Fibroblast of peridontal ligament (primary cell): ENCODE measurements around the gene SVEP1.
"Not testable (repeated sequence)": the region's sequence is repeated elsewhere in the genome, so short reads cannot be mapped to it uniquely, and the experiment has no call there.

Source experiments
- DNase-seq: peaks from one replicate; pipeline ENCODE4 v3.0.0-alpha.2; 2010; ENCODE audit errors: extremely low read depth

The SVEP1 gene

DNA sequence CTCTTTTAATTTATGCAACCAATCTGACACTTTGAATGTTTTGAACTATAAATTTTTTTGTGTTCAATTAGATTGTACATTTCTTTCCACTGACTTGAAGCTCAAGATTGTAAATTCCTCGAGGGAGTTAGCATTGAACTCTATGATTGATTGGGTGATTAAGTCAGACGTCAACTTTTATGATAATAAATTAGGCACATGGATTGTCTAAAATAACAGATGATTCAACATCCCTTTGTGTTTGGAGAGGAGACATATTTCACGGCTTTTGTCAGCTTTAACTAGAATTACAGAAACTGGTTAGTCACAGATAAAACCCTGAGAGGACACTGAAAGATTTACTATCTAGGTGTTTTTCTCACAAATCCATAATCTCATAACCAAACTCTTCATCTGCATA is 209.2 kb downstream of the SVEP1 start:
- peak; percentile 14 for DNase-seq

DNA sequence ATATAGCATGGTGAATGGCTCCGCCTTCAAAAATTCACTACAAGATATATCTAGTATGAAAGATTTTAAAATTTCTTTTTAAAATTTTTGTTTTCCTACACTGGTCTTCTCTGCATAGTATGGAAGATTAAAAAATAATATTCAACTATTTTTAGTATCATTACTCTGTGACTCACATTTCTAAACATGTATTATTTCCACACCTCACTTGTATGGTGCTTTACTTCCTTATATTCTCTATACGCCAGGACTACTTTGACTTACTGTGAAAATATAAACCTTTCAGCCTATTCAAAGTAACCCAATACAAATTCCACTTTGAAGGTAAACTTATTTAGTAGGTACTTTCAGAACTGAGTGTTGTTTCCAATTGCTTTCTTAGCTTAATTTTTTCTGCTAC is 215.1 kb downstream of the SVEP1 start:
- no peak for DNase-seq

DNA sequence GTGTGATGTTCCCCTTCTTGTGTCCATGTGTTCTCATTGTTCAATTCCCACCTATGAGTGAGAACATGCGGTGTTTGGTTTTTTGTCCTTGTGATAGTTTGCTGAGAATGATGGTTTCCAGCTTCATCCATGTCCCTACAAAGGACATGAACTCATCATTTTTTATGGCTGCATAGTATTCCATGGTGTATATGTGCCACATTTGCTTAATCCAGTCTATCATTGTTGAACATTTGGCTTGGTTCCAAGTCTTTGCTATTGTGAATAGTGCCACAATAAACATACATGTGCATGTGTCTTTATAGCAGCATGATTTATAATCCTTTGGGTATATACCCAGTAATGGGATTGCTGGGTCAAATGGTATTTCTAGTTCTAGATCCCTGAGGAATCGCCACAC is 220.5 kb downstream of the SVEP1 start:
- DNase-seq: not testable (repeated sequence)

DNA sequence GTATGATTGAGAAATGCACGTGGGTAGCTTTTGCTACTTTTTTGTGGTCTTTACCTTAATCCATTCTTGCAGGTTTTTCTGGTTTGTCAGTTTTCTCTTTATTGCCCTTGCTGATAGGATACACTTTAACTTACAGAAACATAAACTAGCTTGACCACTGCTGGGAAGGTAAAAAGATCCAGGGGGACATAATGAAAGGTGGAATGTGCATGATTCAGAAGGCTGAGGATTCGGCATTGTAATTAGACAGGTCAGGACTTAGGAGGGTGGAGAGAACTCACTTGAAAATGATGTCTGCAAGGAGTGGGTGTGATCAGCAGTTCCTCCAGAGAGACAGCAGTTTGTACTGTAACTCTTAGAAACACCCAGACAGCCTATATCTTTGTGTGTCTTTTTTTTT is 222.0 kb downstream of the SVEP1 start:
- DNase-seq: no peak

DNA sequence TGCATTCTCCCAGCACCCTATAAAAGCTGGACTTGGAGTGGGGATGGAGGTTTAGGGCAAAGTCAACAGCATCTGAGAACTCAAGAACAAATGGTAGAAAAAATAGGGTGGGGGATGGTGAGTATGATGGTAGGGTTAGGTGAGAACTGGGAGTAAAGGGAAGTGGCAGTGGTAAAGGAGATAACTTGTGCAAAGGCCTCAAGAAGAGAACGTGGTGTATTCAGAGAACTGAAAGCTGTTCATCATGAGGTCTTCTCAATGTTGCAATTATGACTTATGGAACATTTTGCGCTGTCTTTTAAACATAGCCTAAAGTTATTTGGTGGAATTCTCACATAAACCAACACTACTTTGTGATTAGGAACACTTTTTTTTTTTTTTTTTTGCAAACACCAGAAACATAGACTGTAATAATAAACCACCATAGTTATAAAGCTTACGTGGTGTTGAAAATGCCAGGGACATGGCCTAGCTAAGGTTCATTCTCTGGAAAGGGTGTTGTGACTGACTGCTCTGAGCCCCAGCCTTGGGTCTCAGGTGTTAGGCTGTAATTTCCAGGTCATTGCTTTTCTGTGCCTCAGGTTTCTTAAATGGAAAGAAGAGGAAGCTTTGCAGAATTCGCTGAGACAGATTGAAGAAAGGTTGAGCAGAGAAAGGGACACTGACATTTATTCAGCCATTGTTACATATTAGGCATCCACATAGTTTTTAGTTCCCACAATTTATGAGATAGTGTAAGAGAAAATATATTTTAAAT is 222.7 kb downstream of the SVEP1 start:
- DNase-seq: no peak

DNA sequence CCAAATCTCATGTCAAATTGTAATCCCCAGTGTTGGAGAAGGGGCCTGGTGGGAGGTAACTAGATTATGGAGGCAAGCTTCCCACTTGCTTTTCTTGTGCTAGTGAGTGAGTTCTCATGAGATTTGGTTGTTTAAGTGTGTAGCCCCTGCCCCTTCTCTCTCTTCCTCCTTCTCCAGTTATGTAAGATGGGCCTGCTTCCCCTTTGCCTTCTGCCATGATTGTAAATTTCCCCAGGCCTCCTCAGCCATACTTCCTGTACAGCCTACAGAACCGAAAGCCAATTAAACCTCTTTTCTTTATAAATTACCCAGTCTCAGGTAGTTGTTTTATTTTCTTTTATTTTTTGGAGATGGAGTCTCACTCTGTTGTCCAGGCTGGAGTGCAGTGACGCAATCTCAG is 223.6 kb downstream of the SVEP1 start:
- no peak for DNase-seq

DNA sequence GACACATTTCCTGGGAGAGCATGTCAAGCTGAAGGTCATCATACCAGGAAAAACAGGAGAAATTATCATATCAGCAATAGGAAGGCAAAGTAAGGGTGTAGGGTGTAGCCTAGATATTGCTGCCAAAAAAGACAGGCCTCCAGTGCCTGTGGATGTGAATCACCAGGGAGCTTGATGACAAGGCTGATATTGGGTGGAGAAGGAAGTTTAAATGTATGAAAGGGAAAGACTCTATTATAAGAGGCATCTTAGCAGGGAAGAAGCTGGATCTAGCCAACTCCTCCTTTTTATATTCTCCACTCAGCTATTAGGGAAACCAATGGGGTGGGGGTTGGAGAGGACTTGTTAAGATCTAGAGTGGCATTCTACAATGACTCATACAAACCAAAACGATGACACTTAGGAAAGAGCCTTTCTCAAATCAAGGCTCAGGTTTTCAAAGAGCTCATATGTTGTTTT is 228.5 kb downstream of the SVEP1 start:
- peak; percentile 88 for DNase-seq

DNA sequence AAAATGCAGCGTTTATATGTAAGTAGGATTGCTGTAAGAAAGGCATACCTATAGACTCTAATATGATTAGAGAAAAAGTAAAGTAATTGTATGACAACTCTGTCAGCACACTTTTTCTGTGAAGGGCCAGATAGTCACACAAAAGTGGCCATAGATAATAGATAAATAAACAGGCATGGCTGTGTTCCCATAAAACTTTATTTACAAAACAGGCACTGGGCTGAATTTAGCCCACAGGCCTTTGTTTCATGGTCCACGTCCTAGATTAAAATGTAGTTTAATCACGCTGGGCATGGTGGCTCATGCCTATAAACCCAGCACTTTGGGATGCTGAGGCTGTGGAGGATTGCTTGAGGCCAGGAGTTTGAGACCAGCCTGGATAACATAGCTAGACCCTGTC is 233.2 kb downstream of the SVEP1 start:
- DNase-seq: no peak

DNA sequence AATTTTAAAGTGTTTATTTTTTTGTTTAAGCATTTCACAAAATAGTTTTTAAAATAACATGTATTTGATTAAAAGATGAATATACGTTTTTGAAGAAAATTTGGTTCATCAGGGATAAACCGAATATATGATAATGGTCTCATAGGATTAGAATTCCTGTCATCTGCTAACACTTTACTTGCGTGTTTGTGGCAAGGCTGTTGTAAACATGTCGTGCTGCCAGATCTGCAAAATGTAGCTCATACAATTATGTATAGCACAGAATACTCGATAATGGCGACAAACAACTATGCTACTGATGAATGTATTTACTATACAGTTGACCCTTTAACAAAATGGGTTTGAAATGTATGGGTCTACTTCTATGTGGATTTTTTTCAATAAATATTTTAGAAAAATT is 234.7 kb downstream of the SVEP1 start:
- peak; percentile 63 for DNase-seq

DNA sequence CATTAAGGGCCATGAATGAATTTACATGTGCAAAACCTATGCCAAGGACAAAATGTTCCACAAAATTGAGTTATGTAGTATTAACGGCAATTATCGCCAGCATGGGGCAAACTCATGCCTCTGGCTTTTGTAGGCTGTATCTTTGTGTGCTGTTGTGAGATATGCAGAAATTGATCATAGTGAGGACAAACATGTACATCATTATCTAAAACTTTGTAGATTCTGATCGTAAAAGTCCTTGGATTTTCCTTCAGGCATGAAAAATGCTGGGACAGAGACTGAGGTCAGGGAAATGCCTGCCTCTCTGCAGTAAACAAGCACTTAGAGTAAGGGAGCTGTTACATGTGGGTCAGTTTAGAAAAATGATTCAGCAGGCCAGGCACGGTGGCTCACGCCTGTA is 236.0 kb downstream of the SVEP1 start:
- no peak for DNase-seq

DNA sequence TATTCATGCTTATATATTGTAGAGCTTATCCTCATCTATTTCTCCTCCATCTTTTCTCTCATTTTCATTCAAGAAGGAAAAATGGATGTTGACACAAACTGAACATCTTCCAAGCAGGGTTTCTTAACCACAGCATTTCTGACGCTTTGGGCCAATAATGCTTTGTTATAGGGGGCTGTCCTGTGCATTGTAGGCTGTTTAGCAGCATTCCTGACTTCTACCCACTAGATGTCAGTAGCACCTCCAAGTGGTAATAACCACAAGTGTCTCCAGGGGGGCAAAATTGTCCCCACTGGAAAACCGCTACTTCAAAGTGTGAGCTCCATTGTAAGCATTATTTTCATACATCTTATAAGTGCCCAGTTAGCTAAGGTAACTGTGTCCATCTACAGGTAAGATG is 239.2 kb downstream of the SVEP1 start:
- no peak for DNase-seq

DNA sequence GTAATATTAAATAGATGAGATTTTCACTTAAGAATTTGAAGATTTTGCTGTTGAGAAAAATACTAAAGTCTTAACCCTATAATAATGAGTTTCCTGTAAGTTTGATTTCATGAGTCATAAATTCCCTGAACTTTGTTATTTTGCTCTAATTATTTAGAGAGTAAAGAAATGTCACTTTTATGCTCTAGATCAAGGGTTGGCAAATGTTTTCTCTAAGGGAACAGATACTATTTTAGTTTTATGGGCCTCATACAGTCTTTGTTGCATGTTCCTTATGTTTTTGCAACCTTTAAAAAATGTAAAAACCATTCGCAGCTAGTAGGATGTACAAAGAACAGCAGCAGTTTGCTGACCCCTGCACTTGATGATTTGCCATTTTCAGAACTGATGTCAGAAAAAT is 241.4 kb downstream of the SVEP1 start:
- DNase-seq: peak; percentile 25

DNA sequence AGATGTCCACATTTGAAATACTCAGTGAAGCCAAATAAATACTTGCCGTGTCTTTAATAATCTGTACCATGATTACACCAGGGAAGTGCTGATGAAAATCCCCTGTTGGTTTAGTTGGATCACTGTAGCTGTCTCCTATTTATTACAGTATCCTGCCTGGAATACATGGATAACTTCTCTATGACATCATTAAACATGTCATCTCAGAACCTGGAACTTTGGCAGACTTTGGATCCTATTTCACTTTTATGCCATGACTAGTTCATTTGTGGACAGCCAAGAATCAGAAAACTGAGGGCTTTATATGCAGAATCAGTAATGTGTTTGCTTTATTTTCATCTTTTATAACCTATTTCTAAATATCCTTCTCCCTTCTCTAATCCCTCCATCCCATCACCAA is 241.8 kb downstream of the SVEP1 start, which contains the start of gene TXNDC8:
Gene TXNDC8 (minus strand): TSS at position 137 of the 400 bp plus-strand sequence.
- DNase-seq: peak; percentile 79

DNA sequence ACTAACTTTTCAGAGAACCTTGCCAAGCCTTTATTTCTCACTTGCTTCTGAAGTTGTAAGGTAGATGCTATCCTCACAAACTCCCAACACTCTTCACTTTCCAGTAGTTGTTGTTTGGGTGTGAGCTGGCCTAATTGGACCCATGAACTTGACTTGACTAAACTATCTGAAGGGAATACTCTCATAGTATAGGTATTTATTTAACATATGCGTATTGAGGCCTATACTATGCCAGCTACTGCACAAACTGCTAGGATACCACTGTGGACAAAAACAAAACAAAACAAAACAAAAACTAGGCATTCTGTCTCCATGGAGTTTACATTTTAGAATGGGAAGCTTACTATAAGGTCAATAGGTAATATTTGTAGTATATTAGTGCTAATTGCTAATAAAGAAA is 243.2 kb downstream of the SVEP1 start:
- DNase-seq: no peak

DNA sequence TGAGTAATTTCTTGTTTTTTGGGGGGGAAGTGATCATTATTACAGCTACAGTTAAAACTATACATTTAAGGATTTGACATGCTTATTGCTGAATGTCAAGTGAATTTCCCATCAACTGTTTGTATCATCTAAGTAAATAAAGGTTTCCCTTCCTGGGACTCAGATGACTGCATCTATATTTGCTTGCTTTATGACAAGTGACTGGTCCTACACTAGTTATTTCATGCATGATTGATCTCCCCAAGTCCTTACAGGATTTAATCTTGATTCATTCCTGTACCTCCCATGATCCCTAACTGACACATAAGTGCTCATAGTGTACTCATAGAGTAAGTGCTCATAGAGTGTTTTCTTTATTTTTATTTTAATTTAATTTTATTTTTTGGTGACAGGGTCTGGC is 244.7 kb downstream of the SVEP1 start:
- no peak for DNase-seq

DNA sequence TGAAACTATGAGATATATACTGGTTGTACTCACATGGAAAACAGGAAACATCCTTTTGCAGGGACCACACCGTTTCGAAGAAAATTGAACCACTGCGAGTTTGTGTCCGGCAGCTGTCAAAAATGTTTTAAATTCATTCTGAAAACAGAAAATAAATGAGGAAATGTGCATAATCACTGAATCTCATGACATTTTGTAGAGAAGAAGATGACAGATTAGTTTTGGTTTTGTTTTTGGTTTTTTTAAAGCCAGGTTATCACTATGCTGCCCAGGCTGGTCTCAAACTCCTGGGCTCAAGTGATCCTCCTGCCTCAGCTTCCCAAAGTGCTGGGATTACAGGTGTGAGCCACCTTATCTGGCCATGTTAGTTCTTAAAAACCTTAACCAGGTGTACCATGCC is 245.4 kb downstream of the SVEP1 start:
- no peak for DNase-seq

DNA sequence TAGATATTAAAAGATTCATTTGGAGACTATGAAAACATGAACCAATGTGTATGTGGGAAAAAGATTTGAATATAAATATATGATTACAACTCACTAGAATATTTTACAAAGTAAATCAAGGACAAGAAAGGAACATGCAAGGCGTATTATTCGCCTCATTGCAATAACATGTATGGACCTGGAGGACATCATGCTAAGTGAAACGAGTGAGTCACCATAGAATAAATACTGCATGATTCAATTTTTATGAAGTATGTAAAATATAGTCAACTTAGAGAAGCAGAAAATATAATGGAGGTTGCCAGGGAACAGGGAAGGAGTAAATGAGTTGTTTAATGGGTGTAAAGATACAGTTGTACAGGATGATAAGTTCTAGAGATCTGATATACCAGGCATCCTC is 246.8 kb downstream of the SVEP1 start:
- no peak for DNase-seq

DNA sequence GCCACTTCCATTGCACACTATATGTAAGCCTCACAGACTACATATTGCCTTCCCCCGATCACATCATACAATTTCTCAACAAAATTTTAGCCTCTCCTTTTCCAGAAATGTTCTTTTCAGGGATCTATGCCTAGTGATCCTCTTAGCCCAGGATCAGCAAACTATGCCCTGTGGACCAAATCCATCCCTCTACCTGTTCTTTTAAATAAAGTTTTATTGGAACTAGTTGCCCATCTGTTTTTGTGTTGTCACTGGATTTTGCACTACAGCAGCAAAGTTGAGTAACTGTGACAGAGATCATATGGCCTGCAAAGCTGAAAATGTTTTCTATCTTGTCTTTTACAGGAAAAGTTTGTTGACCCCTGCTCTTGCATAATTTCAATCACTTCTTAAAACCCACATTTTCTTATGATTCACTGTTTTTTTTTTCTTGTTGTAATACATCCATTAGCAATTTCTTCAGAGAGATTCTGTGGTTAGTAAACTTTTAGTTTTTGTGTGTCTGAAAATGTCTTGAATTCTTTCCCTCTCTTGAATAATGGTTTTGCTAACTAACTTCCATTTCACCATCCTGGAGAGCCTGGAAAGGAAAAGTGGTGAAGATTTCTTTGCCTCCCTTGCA is 248.9 kb downstream of the SVEP1 start:
- peak; percentile 67 for DNase-seq

DNA sequence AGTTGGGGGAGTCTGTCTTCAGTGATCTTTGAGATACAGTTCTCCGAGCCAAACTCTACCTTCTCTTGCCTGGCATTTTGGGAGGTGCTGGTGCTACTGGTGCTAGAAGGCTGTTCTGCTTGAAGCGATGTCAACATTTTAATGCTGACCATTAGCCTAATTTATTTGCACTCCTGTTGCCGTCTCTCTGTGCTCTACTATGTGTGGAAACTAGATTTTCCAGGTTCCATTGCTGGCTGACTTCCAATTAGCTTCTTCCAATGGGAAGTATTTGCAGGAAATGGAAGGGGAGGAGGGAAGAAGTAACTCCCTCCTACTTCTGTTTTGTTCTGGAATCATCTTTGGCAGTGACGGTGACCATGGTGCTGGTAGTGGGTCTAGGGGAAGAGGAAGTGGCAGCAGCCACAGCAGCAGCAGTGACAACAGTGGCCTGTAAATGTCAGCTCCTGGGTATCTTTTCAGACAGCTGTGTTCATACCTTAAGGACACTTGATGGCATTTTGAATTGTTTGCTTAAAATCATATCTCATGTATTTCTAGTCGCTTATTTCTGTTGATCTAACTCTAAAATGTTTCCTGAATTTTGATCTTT is 249.8 kb downstream of the SVEP1 start:
- no peak for DNase-seq

DNA sequence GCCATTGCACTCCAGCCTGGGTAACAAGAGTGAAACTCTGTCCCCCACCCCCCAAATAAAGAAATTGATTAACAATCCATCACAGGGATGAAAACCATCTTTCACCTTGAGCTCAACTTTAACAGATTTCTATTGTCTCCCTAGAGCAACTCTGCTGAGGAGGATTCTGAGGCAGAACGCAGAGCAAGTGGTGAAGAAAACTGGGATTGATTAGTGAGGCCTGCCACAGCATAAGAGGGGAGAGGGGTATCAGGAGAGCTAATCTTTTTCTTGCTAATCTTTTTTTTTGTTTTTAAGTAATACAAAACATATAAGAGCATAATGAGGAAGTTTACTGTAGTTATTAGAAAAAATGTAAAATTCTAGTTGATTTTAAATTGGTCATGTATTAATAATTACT is 250.8 kb downstream of the SVEP1 start:
- DNase-seq: no peak

DNA sequence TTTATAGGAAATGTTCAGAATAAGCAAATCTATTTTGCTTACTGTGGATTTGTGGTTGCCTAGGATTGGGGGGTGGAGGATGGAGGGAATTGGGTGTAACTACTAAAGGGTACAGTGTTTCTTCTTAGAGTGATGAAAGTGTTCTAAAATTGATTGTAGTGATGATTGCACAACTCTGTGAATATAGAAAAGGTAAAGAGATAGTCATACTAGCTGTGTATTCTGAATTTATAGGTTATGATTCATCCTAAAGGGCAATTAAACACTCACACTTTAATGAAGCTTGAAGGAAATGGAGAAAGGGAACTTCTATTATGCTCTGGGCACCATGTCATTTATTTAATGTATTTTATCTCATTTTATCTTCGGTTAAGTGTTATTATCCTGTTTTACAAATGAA is 251.8 kb downstream of the SVEP1 start:
- no peak for DNase-seq

DNA sequence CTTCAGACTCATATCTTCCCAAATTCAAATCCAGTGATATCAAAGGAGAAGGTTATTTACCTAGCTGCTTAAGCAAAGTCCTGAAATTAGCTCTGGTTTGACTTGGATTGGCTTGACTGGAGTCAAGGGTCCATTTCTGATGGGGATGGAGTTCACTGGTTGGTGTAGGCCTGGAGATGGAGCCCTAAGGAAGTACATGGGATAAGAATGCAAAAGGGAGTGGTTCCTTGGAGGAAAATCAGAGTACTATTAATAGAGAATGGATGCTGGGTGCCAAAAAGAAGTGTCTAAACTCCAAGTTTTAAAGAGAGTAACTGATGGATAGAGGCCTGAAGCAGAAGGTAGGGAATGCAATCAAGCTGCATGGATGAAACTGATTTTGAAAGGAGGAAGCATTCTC is 255.7 kb downstream of the SVEP1 start:
- DNase-seq: no peak
